ENCODE data around the gene HP. TPM values are rescaled to one million over a fixed set of nuclear protein-coding genes. Genes with fewer than 3 reads are reported as not detected.

HP gene
- total and polyA plus RNA-seq, 2 of the 8 experiments (the other 6 are each of a cell fraction or from before 2014, with no cell fraction given), result not detected

- TF ChIP-seq TCF12 (IDR thresholded peaks at IDR 0.05; ENCODE audit: low read depth, low read length) (peak; percentile 65; the same call in 1 of the 2 replicates), CTBP2 (IDR thresholded peaks at IDR 0.05; ENCODE audit: borderline replicate concordance, insufficient read depth, insufficient read length, low read length) (no peak), TAF1 (IDR thresholded peaks at IDR 0.05; ENCODE audit: low read depth, low read length) (peak; percentile 55), TEAD4 (IDR thresholded peaks at IDR 0.05; ENCODE audit: low read depth, low read length) (peak; percentile 78), EZH2 (IDR thresholded peaks at IDR 0.05; ENCODE audit: low read depth, low read length, severe bottlenecking) (no peak), SP1 (IDR thresholded peaks at IDR 0.05; ENCODE audit: low read depth, low read length) (no peak)
Observed at GRCh38 chr16:72072514-72073342, 18.4 kb downstream of the HP start (continued).

Data from H1 (cell line).